Activated T-cell treated with anti-CD3 and anti-CD28 coated beads, Interleukin-2, amount 50 U/mL, for 1 hour (primary cell): ENCODE data around the gene CCL14.

Experiments used
- DNase-seq: peaks from one replicate; pipeline ENCODE4 v3.0.0-alpha.2; 2020

CCL14 gene

DNA sequence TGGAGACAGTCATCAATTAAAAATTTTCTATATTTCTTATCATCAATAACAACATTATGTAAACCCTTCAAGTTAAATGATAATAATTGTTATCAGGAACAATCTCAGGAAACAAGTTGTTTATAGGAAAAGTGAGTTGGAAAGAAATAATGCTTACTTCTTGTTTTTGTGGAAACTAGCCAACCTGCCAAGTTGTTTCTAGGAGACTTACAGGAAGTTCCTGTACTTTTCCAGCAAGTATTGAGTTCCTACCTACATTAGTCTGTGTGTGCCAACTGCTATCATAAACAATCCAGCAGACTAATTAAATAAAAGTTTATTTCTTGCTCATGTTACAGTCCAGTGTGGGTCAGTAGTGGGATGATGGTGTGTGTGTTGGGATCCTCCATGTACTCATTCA, 1.6 kb upstream of the CCL14 start:
- DNase-seq = no peak

DNA sequence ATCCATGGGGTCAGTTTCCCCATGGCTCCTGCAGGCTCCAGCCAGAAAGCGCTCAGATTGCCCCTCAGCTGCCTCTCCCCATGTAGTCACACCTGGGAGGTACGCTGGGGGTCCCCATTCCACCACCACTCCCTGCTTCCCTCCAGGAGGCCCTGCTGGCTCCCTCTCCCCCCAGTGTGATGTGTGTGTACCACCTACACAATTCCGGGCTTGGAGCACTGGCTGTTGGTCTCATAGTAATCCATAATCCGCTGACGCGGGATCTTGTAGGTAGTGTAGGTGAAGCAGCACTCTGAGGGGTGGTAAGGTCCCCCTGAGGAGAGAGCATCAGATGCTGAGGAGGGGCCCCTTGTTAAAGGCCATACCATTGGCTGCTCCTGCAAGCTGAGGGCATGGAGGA, 2.4 kb downstream of the CCL14 start:
- no peak for DNase-seq

GRCh38 chr17:35982409-35983191, 3.9 kb downstream of the CCL14 start:
- no peak for DNase-seq

GRCh38 chr17:35981908-35982330, 4.6 kb downstream of the CCL14 start:
- no peak for DNase-seq

DNA sequence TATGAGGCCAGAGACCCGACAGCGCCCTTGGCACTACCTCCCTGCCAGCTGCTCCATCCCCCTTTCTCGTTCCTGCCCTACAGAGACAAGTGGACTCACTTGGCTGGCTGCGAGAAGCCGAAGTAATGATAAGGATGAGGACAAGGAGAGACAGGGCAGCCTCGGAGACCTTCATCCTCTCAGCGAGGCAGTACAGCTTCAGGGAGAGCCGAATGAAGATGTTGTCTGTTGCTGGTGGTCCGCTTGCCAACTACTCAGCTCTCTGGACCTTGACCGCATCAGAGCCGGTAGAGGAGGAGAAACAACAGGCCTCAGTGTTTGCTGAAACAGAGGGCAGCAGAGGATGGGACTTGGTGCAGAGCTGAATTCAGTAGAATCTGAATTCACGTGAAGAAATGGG, 5.3 kb downstream of the CCL14 start, which contains the start of gene CCL16:
CCL16 (minus strand) TSS at position 252 of the 400 bp plus-strand sequence; CDS start at position 175, 77 bp downstream.
- DNase-seq = no peak

DNA sequence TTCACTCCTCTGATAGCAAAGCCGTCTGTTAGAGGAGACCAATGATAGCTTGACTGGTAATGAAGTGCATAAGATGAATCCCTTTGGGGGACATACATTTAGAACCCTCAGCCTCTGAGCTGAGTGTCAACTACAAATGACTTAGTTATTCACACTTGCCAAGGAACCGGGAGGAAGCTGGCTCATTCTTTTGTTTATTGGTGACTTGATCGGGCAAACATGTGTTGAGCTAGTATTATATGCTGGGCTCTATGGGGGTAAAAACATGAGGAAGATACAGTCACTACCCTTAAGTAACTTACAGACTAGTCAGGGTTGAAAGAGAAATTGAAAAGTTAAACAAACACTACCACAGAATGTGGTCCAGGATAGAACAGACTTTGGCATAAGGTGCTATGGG, 8.2 kb downstream of the CCL14 start:
- no peak for DNase-seq

- no peak for DNase-seq
These were observed 9.0 kb downstream of the CCL14 start for GRCh38 chr17:35977509-35977908.

GRCh38 chr17:35973333-35974260, 12.9 kb downstream of the CCL14 start:
- no peak for DNase-seq

GRCh38 chr17:35972945-35973332, 13.6 kb downstream of the CCL14 start:
- DNase-seq = no peak

GRCh38 chr17:35972535-35972934, 14.0 kb downstream of the CCL14 start:
- DNase-seq = no peak

- no peak for DNase-seq
These were observed 14.5 kb downstream of the CCL14 start for GRCh38 chr17:35972066-35972465.

DNA sequence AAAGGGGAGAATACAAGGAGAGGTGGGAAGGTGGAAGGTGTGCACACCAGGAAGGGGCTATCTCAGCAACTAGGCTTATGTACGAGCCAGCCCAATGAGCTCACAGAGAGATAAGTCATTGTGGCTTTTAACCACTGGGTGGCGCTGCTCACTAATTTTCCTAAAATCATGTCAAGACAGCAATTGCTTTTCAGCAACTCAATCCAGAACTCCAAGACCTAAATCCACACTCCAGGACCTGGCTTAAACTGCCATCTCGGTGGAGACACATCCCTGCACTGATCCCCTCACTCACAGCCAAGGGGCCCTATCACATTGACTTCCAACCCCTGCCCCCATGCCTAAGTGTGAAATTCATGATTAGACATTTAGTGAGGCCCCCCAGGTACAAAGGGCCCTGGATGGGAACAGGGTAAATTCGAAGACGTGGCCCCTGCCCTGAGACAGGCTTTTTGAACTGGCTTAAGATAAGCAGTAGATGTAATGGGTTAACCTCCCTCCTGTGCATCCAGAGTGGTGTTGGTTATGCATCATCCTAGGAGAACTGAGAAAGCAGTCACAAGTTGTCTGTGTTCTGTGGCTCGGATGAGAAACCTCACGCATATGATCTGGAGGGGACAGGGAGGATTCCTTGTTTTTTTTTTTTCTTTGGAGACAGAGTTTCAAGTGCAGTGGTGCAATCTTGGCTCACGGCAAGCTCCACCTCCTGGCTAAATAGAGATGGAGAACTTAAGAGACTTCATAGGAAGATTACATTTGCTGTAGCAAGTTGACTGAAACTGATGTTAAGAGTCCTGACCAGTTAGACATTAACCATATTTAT, 16.8 kb downstream of the CCL14 start:
- peak; percentile 55 for DNase-seq

- DNase-seq = no peak
These were observed 17.9 kb downstream of the CCL14 start for GRCh38 chr17:35968520-35969054.

DNA sequence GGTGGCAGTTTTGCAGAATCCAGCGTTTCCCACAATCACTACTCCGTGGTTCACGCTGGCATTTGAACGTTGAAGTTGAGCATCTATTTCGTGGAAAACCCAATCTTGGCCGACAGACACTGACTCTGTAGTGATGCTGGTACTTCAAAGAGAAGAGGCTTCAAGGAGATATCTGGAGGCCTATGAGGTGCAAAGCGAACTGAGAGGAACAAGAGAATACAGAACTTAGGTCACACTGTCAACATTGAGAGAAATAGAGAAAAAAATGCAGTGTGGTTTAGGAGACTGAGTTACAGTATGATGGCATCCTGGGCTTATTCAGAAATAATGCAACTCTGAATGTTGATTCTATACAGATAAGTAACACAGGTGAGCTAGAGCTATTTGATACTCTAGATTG, 21.3 kb downstream of the CCL14 start:
- no peak for DNase-seq

GRCh38 chr17:35963663-35964062, 22.9 kb downstream of the CCL14 start:
- no peak for DNase-seq

DNA sequence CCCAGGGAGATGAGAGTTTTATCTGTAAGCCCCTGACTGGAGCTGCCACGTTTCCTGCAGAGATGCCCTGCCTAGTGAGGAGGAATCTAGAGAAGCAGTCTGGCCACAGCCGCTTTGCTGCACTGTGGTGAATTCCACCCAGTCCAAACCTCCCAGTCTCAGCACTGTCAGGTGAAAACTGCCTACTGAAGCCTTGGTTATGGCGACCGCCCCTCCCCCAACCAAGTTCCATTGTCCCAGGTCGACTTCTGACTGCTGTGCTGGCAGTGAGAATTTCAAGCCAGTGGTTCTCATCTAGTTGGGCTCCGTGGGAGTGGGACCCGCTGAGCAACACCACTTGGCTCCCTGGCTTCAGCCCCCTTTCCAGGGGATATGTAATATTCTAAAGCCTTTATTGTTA, 32.8 kb downstream of the CCL14 start:
- no peak for DNase-seq

GRCh38 chr17:35949401-35949800, 37.1 kb downstream of the CCL14 start:
- no peak for DNase-seq

DNA sequence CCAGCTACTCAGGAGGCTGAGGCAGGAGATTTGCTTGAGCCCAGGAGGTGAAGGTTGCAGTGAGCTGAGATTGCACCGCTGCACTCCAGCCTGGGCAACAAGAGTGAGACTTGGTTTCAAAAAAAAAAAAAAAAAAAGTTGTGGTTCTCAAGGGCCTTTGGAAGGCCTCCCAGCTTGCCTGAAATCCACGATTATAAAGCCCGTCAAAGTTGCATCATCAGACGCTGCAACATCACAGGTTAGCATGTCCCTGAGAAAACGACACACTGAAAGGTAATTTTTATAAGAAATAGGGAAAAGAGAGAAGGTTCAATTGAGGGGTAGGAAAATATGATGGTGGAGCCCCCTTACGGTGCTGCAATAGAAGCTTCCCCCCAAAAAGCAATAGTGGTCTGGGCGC, 38.4 kb downstream of the CCL14 start:
- DNase-seq = no peak

DNA sequence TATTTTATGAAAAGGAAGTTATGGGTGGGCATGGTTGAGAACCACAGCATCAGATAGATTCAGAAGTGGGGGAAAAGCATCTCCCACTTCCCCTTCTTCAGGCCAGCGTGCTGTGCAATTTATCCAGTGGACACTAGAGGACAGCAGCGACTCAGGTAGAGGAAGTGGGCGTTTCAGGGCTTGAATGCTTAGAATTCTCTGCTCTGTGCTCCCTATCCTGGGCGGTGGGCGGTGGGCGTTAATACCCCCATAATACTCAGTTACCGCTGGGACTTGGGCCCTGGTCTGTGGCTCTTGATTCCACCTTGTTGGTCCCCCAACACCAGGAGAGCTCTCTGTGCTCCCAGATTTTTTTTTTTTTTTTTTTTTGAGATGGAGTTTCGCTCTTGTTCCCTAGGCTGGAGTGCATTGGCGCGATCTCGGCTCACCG, 39.4 kb downstream of the CCL14 start:
- peak; percentile 45 for DNase-seq

DNA sequence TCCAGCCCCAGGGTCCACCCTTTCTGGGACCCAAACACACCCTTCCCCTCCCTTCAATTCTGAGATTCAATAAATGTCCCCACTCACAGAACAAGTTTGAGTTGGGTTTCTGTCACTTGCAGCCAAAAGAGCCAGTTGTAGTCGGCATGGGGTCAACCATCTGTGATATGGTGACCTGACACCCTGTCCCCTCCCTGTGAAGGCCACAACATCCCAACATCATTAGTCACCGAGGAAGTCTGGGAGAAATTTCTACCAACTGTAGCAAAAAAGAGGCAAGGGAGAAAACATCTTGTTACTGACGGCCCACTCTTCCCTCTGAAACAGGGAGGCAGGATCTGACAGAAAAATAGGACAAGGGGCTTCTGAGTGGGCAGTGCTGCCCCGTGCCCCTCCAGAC, 42.4 kb downstream of the CCL14 start:
- DNase-seq = no peak

- DNase-seq = no peak
These were observed 43.0 kb downstream of the CCL14 start, which contains the start of gene LYZL6 for GRCh38 chr17:35943537-35943936. Gene LYZL6 (minus strand): TSS chr17:35943713. CDS start chr17:35939356, 4,357 bp downstream.

DNA sequence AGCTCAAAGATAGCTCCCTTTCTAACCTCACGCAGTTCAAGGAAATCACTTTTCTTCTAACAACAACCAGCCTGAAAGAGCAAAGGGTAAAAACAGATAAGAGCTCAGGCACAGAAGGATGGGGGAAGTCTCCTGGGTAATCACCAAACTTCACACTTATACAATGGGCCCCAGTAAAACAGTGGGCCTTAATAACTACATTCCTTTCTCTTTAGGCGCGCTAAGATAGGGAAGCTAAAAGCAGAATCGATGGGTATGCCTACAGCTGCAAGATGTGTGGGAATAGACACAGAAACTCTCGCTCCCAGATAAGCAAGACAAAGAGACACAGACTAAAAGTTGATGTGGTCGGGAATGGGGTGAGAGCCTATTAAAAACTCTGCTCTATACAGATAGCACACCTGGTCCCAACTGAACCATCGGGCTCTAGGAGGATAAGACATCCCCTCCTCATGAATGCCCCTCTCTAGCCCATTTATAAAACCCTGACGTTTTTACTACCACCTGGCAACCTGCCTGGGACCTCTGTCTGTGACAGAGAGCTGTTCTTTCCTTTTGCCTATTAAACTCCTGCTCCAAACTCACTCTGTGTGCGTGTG, 43.8 kb downstream of the CCL14 start:
- no peak for DNase-seq
